HEK293 (cell line): Measurements from ENCODE around the gene ANTXR1.

ENCODE experiments used
- CTCF ChIA-PET: fragments of 350-600 bp; formaldehyde crosslinking; extraction: SDS; loops from one replicate; lab custom pipeline; 2021; ENCODE audit warnings: antibody characterized with exemption; lab: Yijun Ruan, JAX
- POLR2A ChIA-PET: fragments of 300-600 bp; formaldehyde crosslinking; extraction: SDS; loops from one replicate; lab custom pipeline; 2020; ENCODE audit warnings: antibody characterized with exemption, inconsistent platforms; lab: Yijun Ruan, JAX
- H3K27ac ChIP-seq: fragments of 200-500 bp; sonication (Bioruptor generic); 2 replicates; pipeline ENCODE4 v1.5.1; 2014; ENCODE audit warnings: low read depth, low read length, control low read depth, inconsistent platforms; ENCODE audit errors: extremely low read depth
- H3K36me3 ChIP-seq, 2 experiments: fragments of 200-500 bp in 1 of 2; sonication (Bioruptor generic) in 1 of 2; 1 replicate in 1 of 2; 2 replicates in 1 of 2; pipeline ENCODE4 v1.5.1; 2014 to 2017; ENCODE audit warnings: inconsistent platforms in 2 of 2, low read length in 2 of 2; ENCODE audit not compliant: control insufficient read depth in 2 of 2, insufficient read depth in 1 of 2
- H3K4me1 ChIP-seq: fragments of 200-500 bp; sonication (Bioruptor generic); 2 replicates; pipeline ENCODE4 v1.5.1; 2014; ENCODE audit warnings: mild to moderate bottlenecking, low read length, inconsistent platforms; ENCODE audit not compliant: control insufficient read depth, insufficient read depth
- H3K4me3 ChIP-seq: 2 replicates; pipeline ENCODE4 v1.5.1; 2011; ENCODE audit warnings: low read depth, mild to moderate bottlenecking, control low read depth, low read length, moderate library complexity
- H3K9me3 ChIP-seq: fragments of 200-500 bp; sonication (Bioruptor generic); 2 replicates; pipeline ENCODE4 v1.5.1; 2014; ENCODE audit warnings: low read depth, low read length, inconsistent platforms; ENCODE audit not compliant: control insufficient read depth, insufficient read depth
- CTCF ChIP-seq: fragments of 450-650 bp; formaldehyde crosslinking; IDR thresholded peaks from 2 replicates; pipeline ENCODE4 v1.5.1; 2016; ENCODE audit warnings: missing biosample characterization, missing genetic modification characterization
- GFI1B ChIP-seq: fragments of 450-650 bp; formaldehyde crosslinking; IDR thresholded peaks from 2 replicates; pipeline ENCODE4 v1.5.1; 2016; ENCODE audit warnings: missing biosample characterization, missing genetic modification characterization
- GLI2 ChIP-seq: fragments of 450-650 bp; formaldehyde crosslinking; IDR thresholded peaks from 2 replicates; pipeline ENCODE4; 2017; ENCODE audit warnings: missing biosample characterization, missing genetic modification characterization, low read depth, borderline replicate concordance
- RBAK ChIP-seq: fragments of 450-650 bp; formaldehyde crosslinking; IDR thresholded peaks from 2 replicates; pipeline ENCODE4 v1.5.1; 2016; ENCODE audit warnings: missing biosample characterization, missing genetic modification characterization
- SP7 ChIP-seq: fragments of 450-650 bp; formaldehyde crosslinking; IDR thresholded peaks from 2 replicates; pipeline ENCODE4 v1.5.1; 2016; ENCODE audit warnings: missing biosample characterization, missing genetic modification characterization
- TCF7L2 ChIP-seq: IDR thresholded peaks from 2 replicates; pipeline ENCODE4 v1.6.1; 2011; ENCODE audit warnings: low read depth, mild to moderate bottlenecking, inconsistent platforms, low read length, moderate library complexity, borderline replicate concordance
- TSHZ1 ChIP-seq: fragments of 450-650 bp; formaldehyde crosslinking; IDR thresholded peaks from 2 replicates; pipeline ENCODE4 v1.5.1; 2016; ENCODE audit warnings: missing biosample characterization, missing genetic modification characterization, borderline replicate concordance
- ZBTB7A ChIP-seq: fragments of 450-650 bp; formaldehyde crosslinking; IDR thresholded peaks from 2 replicates; pipeline ENCODE4 v1.5.1; 2016; ENCODE audit warnings: low read depth, missing biosample characterization, missing genetic modification characterization
- ZNF121 ChIP-seq: fragments of 450-650 bp; formaldehyde crosslinking; IDR thresholded peaks from 2 replicates; pipeline ENCODE4 v1.5.1; 2016; ENCODE audit warnings: missing biosample characterization, missing genetic modification characterization
- ZNF2 ChIP-seq: fragments of 450-650 bp; formaldehyde crosslinking; IDR thresholded peaks from 2 replicates; pipeline ENCODE4 v1.5.1; 2016; ENCODE audit warnings: missing biosample characterization, missing genetic modification characterization
- ZNF223 ChIP-seq: fragments of 450-650 bp; formaldehyde crosslinking; IDR thresholded peaks from 2 replicates; pipeline ENCODE4 v1.5.1; 2016; ENCODE audit warnings: missing biosample characterization, missing genetic modification characterization
- ZNF324 ChIP-seq: fragments of 450-650 bp; formaldehyde crosslinking; IDR thresholded peaks from 2 replicates; pipeline ENCODE4 v1.5.1; 2016; ENCODE audit warnings: missing biosample characterization, missing genetic modification characterization
- ZNF354C ChIP-seq: fragments of 450-650 bp; formaldehyde crosslinking; IDR thresholded peaks from 2 replicates; pipeline ENCODE4 v1.5.1; 2016; ENCODE audit warnings: missing biosample characterization, missing genetic modification characterization, low read depth, borderline replicate concordance
- ZNF560 ChIP-seq: fragments of 450-650 bp; formaldehyde crosslinking; IDR thresholded peaks from 2 replicates; pipeline ENCODE4 v1.5.1; 2017; ENCODE audit warnings: missing biosample characterization, missing genetic modification characterization, borderline replicate concordance
- ZNF654 ChIP-seq: fragments of 450-650 bp; formaldehyde crosslinking; IDR thresholded peaks from 2 replicates; pipeline ENCODE4 v1.5.1; 2016; ENCODE audit warnings: low read depth, missing biosample characterization, missing genetic modification characterization
- ZNF664 ChIP-seq: fragments of 450-650 bp; formaldehyde crosslinking; IDR thresholded peaks from 2 replicates; pipeline ENCODE4 v1.5.1; 2016; ENCODE audit warnings: missing biosample characterization, missing genetic modification characterization
- ZNF747 ChIP-seq: fragments of 450-650 bp; formaldehyde crosslinking; IDR thresholded peaks from 2 replicates; pipeline ENCODE4 v1.5.1; 2016; ENCODE audit warnings: missing biosample characterization, missing genetic modification characterization
- ZSCAN16 ChIP-seq: fragments of 450-650 bp; formaldehyde crosslinking; IDR thresholded peaks from 2 replicates; pipeline ENCODE4 v1.5.1; 2016; ENCODE audit warnings: missing biosample characterization, missing genetic modification characterization
- TF ChIP-seq, protein P1 (sequence below): fragments of 450-650 bp; formaldehyde crosslinking; IDR thresholded peaks from 2 replicates; pipeline ENCODE4 v1.5.1; 2016; ENCODE audit warnings: missing biosample characterization, missing genetic modification characterization
- TF ChIP-seq, protein P2 (sequence below): fragments of 450-650 bp; formaldehyde crosslinking; IDR thresholded peaks from 2 replicates; pipeline ENCODE4 v1.5.1; 2017; ENCODE audit warnings: missing biosample characterization, missing genetic modification characterization
- TF ChIP-seq, protein P3 (sequence below): fragments of 450-650 bp; formaldehyde crosslinking; IDR thresholded peaks from 2 replicates; pipeline ENCODE4 v1.5.1; 2016; ENCODE audit warnings: missing biosample characterization, missing genetic modification characterization

Gene ANTXR1

DNA sequence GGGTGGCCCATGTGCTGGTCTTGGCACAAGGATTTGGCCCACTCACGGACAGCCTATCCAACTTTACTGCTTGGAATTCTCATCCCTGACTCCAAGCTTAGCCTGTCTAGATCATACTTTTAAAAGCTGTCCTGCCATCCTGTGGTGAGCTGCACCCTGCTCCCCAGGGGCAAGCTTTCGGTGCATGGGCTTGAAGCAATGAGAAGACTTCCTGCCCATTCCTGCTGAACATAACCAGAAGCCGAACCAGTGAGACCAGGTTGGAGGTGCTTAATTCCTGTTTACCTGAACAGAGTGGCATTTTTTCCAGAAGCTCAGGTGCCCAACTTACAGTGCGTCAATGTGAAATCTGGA is 154.5 kb downstream of the ANTXR1 start:
- H3K4me3 ChIP-seq: no peak overlapping the region

GRCh38 chr2:69168144-69168813 is 155.3 kb downstream of the ANTXR1 start:
- ChIA-PET POLR2A (no interaction called here), CTCF (no interaction called here)
- TF ChIP-seq ZBTB7A (tag by site-specific recombination) (no peak), ZNF747 (no peak), ZNF560 (tag by site-specific recombination) (no peak), ZNF354C (tag by site-specific recombination) (no peak), CTCF (no peak), ZNF223 (no peak)
- TF ChIP-seq, protein P1, sequence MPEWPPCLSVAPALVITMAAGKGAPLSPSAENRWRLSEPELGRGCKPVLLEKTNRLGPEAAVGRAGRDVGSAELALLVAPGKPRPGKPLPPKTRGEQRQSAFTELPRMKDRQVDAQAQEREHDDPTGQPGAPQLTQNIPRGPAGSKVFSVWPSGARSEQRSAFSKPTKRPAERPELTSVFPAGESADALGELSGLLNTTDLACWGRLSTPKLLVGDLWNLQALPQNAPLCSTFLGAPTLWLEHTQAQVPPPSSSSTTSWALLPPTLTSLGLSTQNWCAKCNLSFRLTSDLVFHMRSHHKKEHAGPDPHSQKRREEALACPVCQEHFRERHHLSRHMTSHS (tag by site-specific recombination): no peak
- Histone ChIP-seq H3K4me3 (no peak overlapping the region), H3K36me3 (no peaks in the 10 kb centered on the region), H3K4me1 (no peaks in the 10 kb centered on the region), H3K9me3 (no peaks in the 10 kb centered on the region), H3K27ac (no peak overlapping the region)

More for the DNA sequence above, 154.5 kb downstream of the ANTXR1 start:
- no peaks in the 10 kb centered on the region for H3K9me3 ChIP-seq
- no peaks in the 10 kb centered on the region for H3K36me3 ChIP-seq
- no peak overlapping the region for H3K27ac ChIP-seq
- TF ChIP-seq ZNF2 (tag by site-specific recombination) (no peak), GLI2 (tag by site-specific recombination) (no peak)
- CTCF ChIA-PET: no interaction called here
- no peaks in the 10 kb centered on the region; the same call in 1 of the 2 replicates for H3K4me1 ChIP-seq
- POLR2A ChIA-PET: no interaction called here

DNA sequence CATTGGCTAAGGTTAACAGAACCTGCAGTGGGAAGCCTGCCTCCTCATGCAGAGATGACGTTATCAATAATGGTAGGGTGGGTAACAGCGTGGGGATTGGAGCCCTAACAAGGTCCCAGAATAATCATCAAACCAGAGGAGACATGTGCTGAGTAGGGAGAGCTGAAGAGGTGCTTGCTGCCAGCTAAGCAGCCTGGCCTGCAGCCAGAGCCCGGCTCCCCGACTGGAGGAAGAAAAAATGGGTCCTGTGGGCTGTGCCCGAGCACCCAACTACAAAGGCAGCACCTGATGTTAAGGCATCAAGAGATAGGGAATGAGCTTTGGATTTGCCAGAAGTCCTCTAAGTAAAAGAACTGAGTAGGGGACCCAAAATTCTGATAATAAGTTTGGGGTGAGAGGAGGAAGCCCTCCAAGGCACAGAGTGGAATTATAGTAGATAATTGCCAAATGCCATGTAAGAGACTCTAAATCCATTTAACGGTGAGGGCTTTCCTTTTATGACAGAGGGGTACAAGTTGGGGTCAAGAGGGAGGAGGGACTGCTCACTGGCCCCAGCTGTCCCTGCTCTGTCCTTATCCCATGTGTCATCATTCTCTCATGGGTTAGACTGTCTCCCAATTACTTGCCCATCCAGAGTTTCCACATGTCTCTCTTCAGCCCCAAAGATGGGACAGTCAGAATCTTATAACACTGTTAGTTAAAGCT is 156.1 kb downstream of the ANTXR1 start:
- ChIA-PET POLR2A (no interaction called here), CTCF (no interaction called here)
- no peak overlapping the region for H3K4me3 ChIP-seq
- no peaks in the 10 kb centered on the region for H3K9me3 ChIP-seq
- no peaks in the 10 kb centered on the region for H3K4me1 ChIP-seq
- no peak overlapping the region for H3K27ac ChIP-seq
- no peaks in the 10 kb centered on the region for H3K36me3 ChIP-seq
- TF ChIP-seq ZNF664 (tag by site-specific recombination): no peak
- no peak for TF ChIP-seq ZNF324
- TF ChIP-seq, protein P2, sequence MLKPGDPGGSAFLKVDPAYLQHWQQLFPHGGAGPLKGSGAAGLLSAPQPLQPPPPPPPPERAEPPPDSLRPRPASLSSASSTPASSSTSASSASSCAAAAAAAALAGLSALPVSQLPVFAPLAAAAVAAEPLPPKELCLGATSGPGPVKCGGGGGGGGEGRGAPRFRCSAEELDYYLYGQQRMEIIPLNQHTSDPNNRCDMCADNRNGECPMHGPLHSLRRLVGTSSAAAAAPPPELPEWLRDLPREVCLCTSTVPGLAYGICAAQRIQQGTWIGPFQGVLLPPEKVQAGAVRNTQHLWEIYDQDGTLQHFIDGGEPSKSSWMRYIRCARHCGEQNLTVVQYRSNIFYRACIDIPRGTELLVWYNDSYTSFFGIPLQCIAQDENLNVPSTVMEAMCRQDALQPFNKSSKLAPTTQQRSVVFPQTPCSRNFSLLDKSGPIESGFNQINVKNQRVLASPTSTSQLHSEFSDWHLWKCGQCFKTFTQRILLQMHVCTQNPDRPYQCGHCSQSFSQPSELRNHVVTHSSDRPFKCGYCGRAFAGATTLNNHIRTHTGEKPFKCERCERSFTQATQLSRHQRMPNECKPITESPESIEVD (tag by site-specific recombination): no peak
- no peak for TF ChIP-seq ZNF560 (tag by site-specific recombination)
- TF ChIP-seq ZNF121 (tag by site-specific recombination): no peak
- TF ChIP-seq GFI1B (tag by site-specific recombination): no peak
- TF ChIP-seq RBAK (tag by site-specific recombination): no peak
- TF ChIP-seq ZNF654 (tag by site-specific recombination): no peak
- no peak for TF ChIP-seq TCF7L2
- TF ChIP-seq, protein P3, sequence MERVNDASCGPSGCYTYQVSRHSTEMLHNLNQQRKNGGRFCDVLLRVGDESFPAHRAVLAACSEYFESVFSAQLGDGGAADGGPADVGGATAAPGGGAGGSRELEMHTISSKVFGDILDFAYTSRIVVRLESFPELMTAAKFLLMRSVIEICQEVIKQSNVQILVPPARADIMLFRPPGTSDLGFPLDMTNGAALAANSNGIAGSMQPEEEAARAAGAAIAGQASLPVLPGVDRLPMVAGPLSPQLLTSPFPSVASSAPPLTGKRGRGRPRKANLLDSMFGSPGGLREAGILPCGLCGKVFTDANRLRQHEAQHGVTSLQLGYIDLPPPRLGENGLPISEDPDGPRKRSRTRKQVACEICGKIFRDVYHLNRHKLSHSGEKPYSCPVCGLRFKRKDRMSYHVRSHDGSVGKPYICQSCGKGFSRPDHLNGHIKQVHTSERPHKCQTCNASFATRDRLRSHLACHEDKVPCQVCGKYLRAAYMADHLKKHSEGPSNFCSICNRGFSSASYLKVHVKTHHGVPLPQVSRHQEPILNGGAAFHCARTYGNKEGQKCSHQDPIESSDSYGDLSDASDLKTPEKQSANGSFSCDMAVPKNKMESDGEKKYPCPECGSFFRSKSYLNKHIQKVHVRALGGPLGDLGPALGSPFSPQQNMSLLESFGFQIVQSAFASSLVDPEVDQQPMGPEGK (tag by site-specific recombination): no peak
- TF ChIP-seq TSHZ1: no peak
- TF ChIP-seq SP7 (tag by site-specific recombination): no peak
- no peak for TF ChIP-seq ZSCAN16 (tag by site-specific recombination)
